H1 (cell line): Measurements from ENCODE around the gene MROH8. TPM values are rescaled to one million over a fixed set of nuclear protein-coding genes. Genes with fewer than 3 reads are reported as not detected.

Experiments used
- CTCF ChIA-PET: fragments of 300-600 bp; sonication (Branson Sonifier 250); formaldehyde crosslinking; loops from one replicate; lab custom pipeline; 2021; ENCODE audit not compliant: partially characterized antibody; lab: Charles Lee
- POLR2A ChIA-PET: fragments of 300-600 bp; sonication (Branson Sonifier 250); formaldehyde crosslinking; loops from one replicate; lab custom pipeline; 2021; ENCODE audit warnings: inconsistent platforms; ENCODE audit not compliant: partially characterized antibody; lab: Charles Lee
- DNase-seq, 2 experiments: peaks; one replicate each; pipeline versions ENCODE4 v3.0.0 to v3.0.0-alpha.2; 2010 to 2022; ENCODE audit warnings: low spot score in 2 of 2, low read depth in 1 of 2, mixed read lengths in 1 of 2
- FAIRE-seq: peaks from 2 replicates; lab custom pipeline; 2011; peaks lifted over from hg19 to GRCh38; lab: Jason Lieb, UNC
- H2AFZ ChIP-seq: 2 replicates; pipeline ENCODE4 v1.8.1; 2012; ENCODE audit warnings: low read length, inconsistent platforms
- H2AK5ac ChIP-seq: 2 replicates; pipeline ENCODE4 v1.6.1; 2013; ENCODE audit warnings: low read depth, low read length
- H2BK120ac ChIP-seq: replicated peaks from 2 replicates; pipeline ENCODE3; 2013; ENCODE audit warnings: low read depth, low read length, inconsistent platforms
- H2BK12ac ChIP-seq: 2 replicates; pipeline ENCODE4 v1.6.1; 2013; ENCODE audit warnings: low read depth, low read length
- H2BK15ac ChIP-seq: 2 replicates; pipeline ENCODE4 v1.6.1; 2013; ENCODE audit warnings: low read length
- H2BK20ac ChIP-seq: 2 replicates; pipeline ENCODE4 v1.6.1; 2013; ENCODE audit warnings: low read length
- H2BK5ac ChIP-seq: 2 replicates; pipeline ENCODE4 v1.6.1; 2013; ENCODE audit warnings: low read depth, low read length
- H3K14ac ChIP-seq: 2 replicates; pipeline ENCODE4 v1.6.1; 2013; ENCODE audit warnings: inconsistent platforms; ENCODE audit not compliant: insufficient read length
- H3K18ac ChIP-seq: 2 replicates; pipeline ENCODE4 v1.6.1; 2013; ENCODE audit warnings: low read length; ENCODE audit errors: extremely low read depth
- H3K23ac ChIP-seq: 2 replicates; pipeline ENCODE4 v1.6.1; 2013; ENCODE audit warnings: inconsistent platforms; ENCODE audit not compliant: insufficient read length
- H3K23me2 ChIP-seq: 2 replicates; pipeline ENCODE4 v1.6.1; 2013; ENCODE audit warnings: low read depth, low read length
- H3K27ac ChIP-seq: 2 replicates; pipeline ENCODE4 v1.6.1; 2011; ENCODE audit warnings: low read depth, low read length, inconsistent platforms
- H3K27me3 ChIP-seq, 4 experiments: replicated peaks in 1 of 4; 1 replicate in 1 of 4; 2 replicates in 3 of 4; pipeline versions ENCODE4 v1.6.1 to v1.8.1; 2011 to 2013; ENCODE audit warnings: low read length in 3 of 4, mild to moderate bottlenecking in 3 of 4, inconsistent platforms in 2 of 4, mixed read lengths in 2 of 4, moderate library complexity in 1 of 4; ENCODE audit not compliant: control insufficient read depth in 3 of 4, insufficient read depth in 3 of 4; ENCODE audit errors: extremely low read depth in 1 of 4
- H3K36me3 ChIP-seq, 4 experiments: 2 replicates each; pipeline versions ENCODE4 v1.6.1 to v1.8.1; 2011 to 2013; ENCODE audit warnings: mild to moderate bottlenecking in 4 of 4, low read length in 3 of 4, moderate library complexity in 2 of 4, control low read depth in 1 of 4, inconsistent platforms in 1 of 4; ENCODE audit not compliant: insufficient read depth in 4 of 4, control insufficient read depth in 2 of 4
- H3K4ac ChIP-seq: replicated peaks from 2 replicates; pipeline ENCODE3; 2013; ENCODE audit warnings: low read length, low read depth, mixed read lengths, inconsistent platforms; ENCODE audit not compliant: insufficient read length
- H3K4me1 ChIP-seq, 4 experiments: replicated peaks in 1 of 4; 1 replicate in 1 of 4; 2 replicates in 3 of 4; pipeline versions ENCODE4 v1.6.1 to v1.8.1; 2011 to 2013; ENCODE audit warnings: low read length in 3 of 4, inconsistent platforms in 2 of 4, mixed read lengths in 1 of 4; ENCODE audit not compliant: insufficient read depth in 4 of 4, control insufficient read depth in 3 of 4
- H3K4me2 ChIP-seq, 2 experiments: 2 replicates each; pipeline versions ENCODE4 v1.6.1 to v1.8.1; 2011 to 2013; ENCODE audit warnings: low read depth in 2 of 2, low read length in 2 of 2, control low read depth in 1 of 2, inconsistent platforms in 1 of 2, mild to moderate bottlenecking in 1 of 2; ENCODE audit not compliant: insufficient read depth in 1 of 2
- H3K4me3 ChIP-seq, 4 experiments: fragments of 200-600, 300-600 bp in 1 of 4; sonication (generic), shearing (Covaris generic), sonication (Bioruptor Twin) in 1 of 4; 2 replicates each; pipeline versions ENCODE4 v1.5.1 to v1.8.1; 2011 to 2016; ENCODE audit warnings: low read length in 4 of 4, low read depth in 3 of 4, control low read depth in 2 of 4, inconsistent platforms in 2 of 4, mild to moderate bottlenecking in 2 of 4, mixed read lengths in 1 of 4, moderate library complexity in 1 of 4; ENCODE audit not compliant: insufficient read depth in 2 of 4; ENCODE audit errors: extremely low read depth in 1 of 4
- H3K56ac ChIP-seq: replicated peaks from 2 replicates; pipeline ENCODE3; 2013; ENCODE audit warnings: low read depth, mild to moderate bottlenecking, mixed read lengths, low read length, inconsistent platforms; ENCODE audit not compliant: insufficient read length
- H3K79me1 ChIP-seq: 2 replicates; pipeline ENCODE4 v1.6.1; 2013; ENCODE audit warnings: low read depth, low read length, control low read depth
- H3K79me2 ChIP-seq, 2 experiments: 2 replicates each; pipeline versions ENCODE4 v1.6.1 to v1.8.1; 2012 to 2013; ENCODE audit warnings: low read length in 2 of 2, mild to moderate bottlenecking in 2 of 2, inconsistent platforms in 1 of 2; ENCODE audit not compliant: insufficient read depth in 2 of 2, control insufficient read depth in 1 of 2
- H3K9ac ChIP-seq, 4 experiments: replicated peaks in 1 of 4; 1 replicate in 1 of 4; 2 replicates in 3 of 4; pipeline versions ENCODE4 v1.6.1 to v1.8.1; 2011 to 2013; ENCODE audit warnings: low read depth in 3 of 4, low read length in 3 of 4, control low read depth in 2 of 4, mild to moderate bottlenecking in 2 of 4, moderate library complexity in 2 of 4, inconsistent platforms in 1 of 4; ENCODE audit errors: extremely low read depth in 1 of 4
- H3K9me3 ChIP-seq, 2 experiments: 2 replicates each; pipeline versions ENCODE4 v1.6.1 to v1.8.1; 2012 to 2013; ENCODE audit warnings: mild to moderate bottlenecking in 2 of 2, moderate library complexity in 2 of 2, control low read depth in 1 of 2, inconsistent platforms in 1 of 2, low read depth in 1 of 2, low read length in 1 of 2, mixed read lengths in 1 of 2; ENCODE audit not compliant: insufficient read depth in 2 of 2
- H4K20me1 ChIP-seq, 2 experiments: replicated peaks in 1 of 2; 2 replicates each; pipeline versions ENCODE3 to v1.8.1; 2011 to 2013; ENCODE audit warnings: inconsistent platforms in 2 of 2, low read length in 2 of 2, mild to moderate bottlenecking in 1 of 2; ENCODE audit not compliant: insufficient read depth in 2 of 2, control insufficient read depth in 1 of 2
- H4K5ac ChIP-seq: 2 replicates; pipeline ENCODE4 v1.6.1; 2013; ENCODE audit warnings: low read length, low read depth, mixed read lengths, inconsistent platforms; ENCODE audit not compliant: insufficient read length
- H4K8ac ChIP-seq: 2 replicates; pipeline ENCODE4 v1.8.0; 2013; ENCODE audit warnings: mild to moderate bottlenecking, moderate library complexity, low read length, inconsistent platforms; ENCODE audit not compliant: insufficient read depth; ENCODE audit errors: extremely low read depth
- H4K91ac ChIP-seq: replicated peaks from 2 replicates; pipeline ENCODE3; 2013; ENCODE audit warnings: low read length, mixed read lengths, inconsistent platforms; ENCODE audit not compliant: insufficient read length
- BACH1 ChIP-seq: IDR thresholded peaks from 2 replicates; pipeline ENCODE4 v1.6.1; 2012; ENCODE audit warnings: low read length, improper control_type of control experiment
- BRCA1 ChIP-seq: IDR thresholded peaks from 2 replicates; pipeline ENCODE4 v1.6.1; 2012; ENCODE audit warnings: low read depth, low read length, improper control_type of control experiment
- KDM4A ChIP-seq: IDR thresholded peaks from one replicate; pipeline ENCODE4 v1.7.1; 2012; ENCODE audit warnings: low read depth, mild to moderate bottlenecking, moderate library complexity, low read length, inconsistent platforms; ENCODE audit not compliant: severe bottlenecking
- NANOG ChIP-seq: IDR thresholded peaks from 2 replicates; pipeline ENCODE4 v1.6.1; 2011; ENCODE audit warnings: low read length, low read depth, mild to moderate bottlenecking, inconsistent platforms; ENCODE audit not compliant: insufficient read depth, poor library complexity, severe bottlenecking
- NRF1 ChIP-seq: IDR thresholded peaks from 2 replicates; pipeline ENCODE4 v1.6.1; 2011; ENCODE audit warnings: mild to moderate bottlenecking, low read depth, low read length, improper control_type of control experiment
- POLR2A ChIP-seq, 2 experiments: IDR thresholded peaks; 1 replicate in 1 of 2; 2 replicates in 1 of 2; pipeline ENCODE4 v1.6.1; 2011; ENCODE audit warnings: low read depth in 2 of 2, low read length in 2 of 2, mild to moderate bottlenecking in 2 of 2; ENCODE audit errors: control extremely low read depth in 1 of 2
- POU5F1 ChIP-seq: IDR thresholded peaks from 2 replicates; pipeline ENCODE4 v1.6.1; 2011; ENCODE audit warnings: low read depth, mild to moderate bottlenecking, low read length, moderate library complexity
- RFX5 ChIP-seq: IDR thresholded peaks from 2 replicates; pipeline ENCODE4 v1.6.1; 2011; ENCODE audit warnings: low read depth, low read length, improper control_type of control experiment, borderline replicate concordance
- TAF7 ChIP-seq: optimal IDR thresholded peaks from 2 replicates; pipeline ENCODE3; 2011; ENCODE audit warnings: low read depth, mild to moderate bottlenecking, inconsistent platforms, low read length, moderate library complexity, borderline replicate concordance
- YY1 ChIP-seq: IDR thresholded peaks from 2 replicates; pipeline ENCODE4 v1.6.1; 2011; ENCODE audit warnings: low read depth, mild to moderate bottlenecking, low read length
- WGBS, 2 experiments: shearing (Covaris generic) in 1 of 2; methylation state at CpG; one replicate each; pipeline versions ENCODE4 v1.1.6 to v1.1.7; 2013 to 2015; ENCODE audit warnings: low lambda C conversion rate in 2 of 2, mixed read lengths in 2 of 2, inconsistent platforms in 1 of 2, low coverage in 1 of 2, missing lambda C conversion rate in 1 of 2; ENCODE audit not compliant: insufficient replicate concordance in 2 of 2, insufficient coverage in 1 of 2, insufficient read length in 1 of 2; ENCODE audit errors: extremely low coverage in 1 of 2, missing lambda C conversion rate in 1 of 2; 5-methylcytosine and 5-hydroxymethylcytosine counted together
- polyA plus RNA-seq, 7 experiments: library from polyadenylated mRNA; depleted of rRNA in 3 of 7; stranded (reverse) in 5 of 7; unstranded in 2 of 7; fragments of >200 nt in 5 of 7; fragments of 200-250 nt in 2 of 7; gene quantifications; 1 replicate in 5 of 7; 2 replicates in 1 of 7; 4 replicates in 1 of 7; pipeline versions ENCODE4 v1.2.1 to v1.2.3, GENCODE V29; 2011 to 2013; ENCODE audit warnings: missing spikeins in 2 of 7, mixed read lengths in 2 of 7
- total RNA-seq: library from RNA; stranded (reverse); fragmentation: NEBNext Ultra II Directional; extraction: Animal tissue kit (Norgen Biotek cat#: 25700); gene quantifications from 2 replicates; pipeline ENCODE4 v1.2.1, GENCODE V29; 2021
- TF ChIP-seq, protein P1 (sequence below): IDR thresholded peaks from 2 replicates; pipeline ENCODE4 v1.6.1; 2011; ENCODE audit warnings: low read depth, mild to moderate bottlenecking, low read length; ENCODE audit not compliant: insufficient read depth
- TF ChIP-seq, protein P2 (sequence below): IDR thresholded peaks from 2 replicates; pipeline ENCODE4 v1.6.1; 2011; ENCODE audit warnings: low read length, improper control_type of control experiment

The MROH8 gene
- total and polyA plus RNA-seq, 2 of the 8 experiments (the other 6 are each of a cell fraction or from before 2014, with no cell fraction given): 0.50 to 0.86 TPM

DNA sequence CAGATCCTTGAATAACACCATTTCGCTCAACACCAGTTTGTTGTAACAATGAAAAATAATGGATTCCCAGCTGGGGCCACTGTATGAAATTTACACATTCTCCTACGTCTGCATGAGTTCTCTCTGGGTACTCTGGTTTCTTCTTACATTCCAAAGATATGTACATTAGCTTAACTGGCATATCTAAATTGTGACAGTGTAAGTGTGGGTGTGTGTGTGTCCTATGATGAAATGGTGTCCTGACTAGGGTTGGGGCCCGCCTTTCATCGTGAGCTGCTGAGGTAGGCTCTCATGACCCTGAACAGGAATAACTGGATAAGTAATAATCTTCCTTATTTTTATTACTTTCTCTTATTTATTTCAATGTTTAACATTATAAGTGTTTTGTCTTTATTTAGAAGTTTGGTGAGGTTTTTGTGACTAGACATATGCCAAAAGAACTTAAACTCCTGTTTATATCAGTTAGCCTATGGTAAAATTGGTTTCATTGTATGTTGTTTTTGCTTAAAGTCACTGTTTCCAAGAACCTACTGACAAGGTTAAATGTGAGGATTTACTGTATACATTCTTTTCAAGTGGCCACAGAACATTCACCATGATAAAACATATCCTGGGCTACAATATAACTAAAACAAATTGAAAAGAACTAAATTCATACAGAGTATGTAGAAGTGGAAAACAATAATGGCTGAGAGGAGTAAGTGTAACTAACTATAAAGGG lies 126.0 kb downstream of the MROH8 start:
- H3K4me2 ChIP-seq: no peak overlapping the region
- H2BK12ac ChIP-seq: no peak overlapping the region
- H3K79me2 ChIP-seq: no peaks in the 10 kb centered on the region
- H2BK120ac ChIP-seq: no peak overlapping the region
- ChIA-PET CTCF (interaction anchor here (1.2 kb wide), 1 partner anchor 26 kb away, joined by 4 read pairs; no protein-coding TSS in a partner anchor), POLR2A (interaction anchor here (1.4 kb wide), 1 partner anchor 10 kb away, joined by 3 read pairs; no protein-coding TSS in a partner anchor)
- H4K91ac ChIP-seq: no peak overlapping the region
- H2AK5ac ChIP-seq: no peak overlapping the region
- no peaks in the 10 kb centered on the region for H3K23me2 ChIP-seq
- H3K4me1 ChIP-seq: no peaks in the 10 kb centered on the region
- peaks cover 4 to 44% (median 25%) of the 10 kb centered on the region in 4 experiments for H3K36me3 ChIP-seq
- DNase-seq: no peak
- no peak overlapping the region for H2AFZ ChIP-seq
- H3K14ac ChIP-seq: no peak overlapping the region
- no peaks in the 10 kb centered on the region for H4K20me1 ChIP-seq
- H4K5ac ChIP-seq: no peak overlapping the region
- WGBS, 2 experiments: 89% methylated on average over 4 of the region's 4 CpGs; no CpG with 5 or more reads in 1 of the 2 experiments
- H3K27ac ChIP-seq: no peak overlapping the region
- FAIRE-seq: no peak
- no peak overlapping the region for H4K8ac ChIP-seq
- no peaks in the 10 kb centered on the region for H3K27me3 ChIP-seq
- no peak overlapping the region for H2BK5ac ChIP-seq
- no peak overlapping the region for H3K4me3 ChIP-seq
- H3K56ac ChIP-seq: no peak overlapping the region
- H3K18ac ChIP-seq: no peak overlapping the region
- no peak overlapping the region for H3K23ac ChIP-seq
- H3K9ac ChIP-seq: no peak overlapping the region
- no peak overlapping the region for H2BK15ac ChIP-seq
- H3K9me3 ChIP-seq: no peaks in the 10 kb centered on the region
- H2BK20ac ChIP-seq: no peak overlapping the region
- no peak overlapping the region for H3K4ac ChIP-seq
- no peaks in the 10 kb centered on the region for H3K79me1 ChIP-seq
- TF ChIP-seq NRF1 (no peak), POLR2A (IDR thresholded peaks at IDR 0.05; ENCODE audit: control extremely low read depth in 1 of 2, low read depth in 2 of 2, low read length in 2 of 2) (no peak), RFX5 (no peak), POU5F1 (no peak), BACH1 (no peak), TAF7 (no peak), NANOG (no peak), YY1 (no peak), KDM4A (no peak), BRCA1 (no peak)
- TF ChIP-seq, protein P1, sequence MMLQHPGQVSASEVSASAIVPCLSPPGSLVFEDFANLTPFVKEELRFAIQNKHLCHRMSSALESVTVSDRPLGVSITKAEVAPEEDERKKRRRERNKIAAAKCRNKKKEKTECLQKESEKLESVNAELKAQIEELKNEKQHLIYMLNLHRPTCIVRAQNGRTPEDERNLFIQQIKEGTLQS: no peak
- TF ChIP-seq, protein P2, sequence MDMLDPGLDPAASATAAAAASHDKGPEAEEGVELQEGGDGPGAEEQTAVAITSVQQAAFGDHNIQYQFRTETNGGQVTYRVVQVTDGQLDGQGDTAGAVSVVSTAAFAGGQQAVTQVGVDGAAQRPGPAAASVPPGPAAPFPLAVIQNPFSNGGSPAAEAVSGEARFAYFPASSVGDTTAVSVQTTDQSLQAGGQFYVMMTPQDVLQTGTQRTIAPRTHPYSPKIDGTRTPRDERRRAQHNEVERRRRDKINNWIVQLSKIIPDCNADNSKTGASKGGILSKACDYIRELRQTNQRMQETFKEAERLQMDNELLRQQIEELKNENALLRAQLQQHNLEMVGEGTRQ: no peak
